ENCODE data around the gene LAMB2.

DNA sequence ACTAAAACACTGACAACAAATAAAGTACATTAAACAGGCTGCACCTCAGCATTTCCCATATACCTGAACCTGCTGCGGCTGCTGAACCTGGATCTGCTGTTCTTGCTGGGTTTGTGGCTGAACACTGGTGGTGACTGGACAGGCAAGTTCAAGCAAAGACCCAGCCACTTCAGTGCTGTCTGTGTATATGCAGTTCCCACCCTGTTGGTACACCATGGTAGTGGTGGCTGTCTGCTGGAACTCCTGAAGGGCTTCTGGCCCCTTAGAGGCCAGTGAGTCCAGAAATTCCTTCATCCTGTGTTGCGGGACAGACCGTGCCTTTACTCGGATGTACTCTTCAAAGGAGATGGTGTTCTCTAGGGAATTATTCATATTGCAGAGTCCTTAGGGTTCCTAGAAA is 56.2 kb downstream of the LAMB2 start:
- TF ChIP-seq CTCF (IDR thresholded peaks at IDR 0.05) (no peak), POLR2A (IDR thresholded peaks at IDR 0.05) (no peak), EP300 (IDR thresholded peaks at IDR 0.05) (no peak)
